ENCODE data around the gene RNF11.

The RNF11 gene

GRCh38 chr1:51263147-51263877 lies 27.2 kb downstream of the RNF11 start:
- DNase-seq (ENCODE audit: low read depth in 2 of 2), result no peak

GRCh38 chr1:51264451-51264850 lies 28.4 kb downstream of the RNF11 start:
- DNase-seq (ENCODE audit: low read depth in 2 of 2), result no peak

- no peak for DNase-seq (ENCODE audit: low read depth in 2 of 2)
Observed at GRCh38 chr1:51265618-51266017, 29.5 kb downstream of the RNF11 start.

GRCh38 chr1:51266181-51266580 lies 30.1 kb downstream of the RNF11 start:
- DNase-seq (ENCODE audit: low read depth in 2 of 2), result no peak

- DNase-seq (ENCODE audit: low read depth in 2 of 2), result no peak
Observed at GRCh38 chr1:51266791-51267190, 30.7 kb downstream of the RNF11 start.

GRCh38 chr1:51268634-51269033 lies 32.6 kb downstream of the RNF11 start:
- DNase-seq (ENCODE audit: low read depth in 2 of 2), result no peak

- DNase-seq (ENCODE audit: low read depth in 2 of 2), result no peak
Observed at GRCh38 chr1:51270751-51271150, 34.7 kb downstream of the RNF11 start.

GRCh38 chr1:51272916-51273315 lies 36.8 kb downstream of the RNF11 start:
- no peak for DNase-seq (ENCODE audit: low read depth in 2 of 2)

GRCh38 chr1:51274676-51275075 lies 38.6 kb downstream of the RNF11 start:
- DNase-seq (ENCODE audit: low read depth in 2 of 2), result no peak

- DNase-seq (ENCODE audit: low read depth in 2 of 2), result no peak
Observed at GRCh38 chr1:51276286-51276685, 40.2 kb downstream of the RNF11 start.

GRCh38 chr1:51280321-51280978 lies 44.4 kb downstream of the RNF11 start:
- DNase-seq (ENCODE audit: low read depth in 2 of 2), result no peak

- no peak for DNase-seq (ENCODE audit: low read depth in 2 of 2)
Observed at GRCh38 chr1:51281807-51282206, 45.7 kb downstream of the RNF11 start.

- no peak for DNase-seq (ENCODE audit: low read depth in 2 of 2)
Observed at GRCh38 chr1:51282605-51283004, 46.5 kb downstream of the RNF11 start.

- no peak for DNase-seq (ENCODE audit: low read depth in 2 of 2)
Observed at GRCh38 chr1:51283979-51284378, 47.9 kb downstream of the RNF11 start.

- DNase-seq (ENCODE audit: low read depth in 2 of 2), result no peak
Observed at GRCh38 chr1:51284487-51284954, 48.4 kb downstream of the RNF11 start.

GRCh38 chr1:51285055-51285454 lies 49.0 kb downstream of the RNF11 start:
- DNase-seq (ENCODE audit: low read depth in 2 of 2), result no peak

GRCh38 chr1:51287966-51288365 lies 51.9 kb downstream of the RNF11 start:
- DNase-seq (ENCODE audit: low read depth in 2 of 2), result no peak

GRCh38 chr1:51288578-51288977 lies 52.5 kb downstream of the RNF11 start:
- no peak for DNase-seq (ENCODE audit: low read depth in 2 of 2)

GRCh38 chr1:51289676-51290488 lies 53.8 kb downstream of the RNF11 start:
- DNase-seq (ENCODE audit: low read depth in 2 of 2), result no peak

- no peak for DNase-seq (ENCODE audit: low read depth in 2 of 2)
Observed at GRCh38 chr1:51290489-51290847, 54.4 kb downstream of the RNF11 start.

- DNase-seq (ENCODE audit: low read depth in 2 of 2), result no peak
Observed at GRCh38 chr1:51293898-51294515, 57.9 kb downstream of the RNF11 start.

- no peak for DNase-seq (ENCODE audit: low read depth in 2 of 2)
Observed at GRCh38 chr1:51294566-51295184, 58.6 kb downstream of the RNF11 start.
